HG03045 (cell line): Measurements from ENCODE around the gene NPY5R.
A peak's percentile ranks its signal among the peaks of the same experiment; 100 is the strongest.

Experiments used
- ATAC-seq: cut with Tn5 transposase; IDR thresholded peaks from one replicate; pipeline ENCODE4 v1.9.1; 2021; ENCODE audit warnings: mild to moderate bottlenecking, moderate library complexity; ENCODE audit not compliant: unreplicated experiment

Gene NPY5R

DNA sequence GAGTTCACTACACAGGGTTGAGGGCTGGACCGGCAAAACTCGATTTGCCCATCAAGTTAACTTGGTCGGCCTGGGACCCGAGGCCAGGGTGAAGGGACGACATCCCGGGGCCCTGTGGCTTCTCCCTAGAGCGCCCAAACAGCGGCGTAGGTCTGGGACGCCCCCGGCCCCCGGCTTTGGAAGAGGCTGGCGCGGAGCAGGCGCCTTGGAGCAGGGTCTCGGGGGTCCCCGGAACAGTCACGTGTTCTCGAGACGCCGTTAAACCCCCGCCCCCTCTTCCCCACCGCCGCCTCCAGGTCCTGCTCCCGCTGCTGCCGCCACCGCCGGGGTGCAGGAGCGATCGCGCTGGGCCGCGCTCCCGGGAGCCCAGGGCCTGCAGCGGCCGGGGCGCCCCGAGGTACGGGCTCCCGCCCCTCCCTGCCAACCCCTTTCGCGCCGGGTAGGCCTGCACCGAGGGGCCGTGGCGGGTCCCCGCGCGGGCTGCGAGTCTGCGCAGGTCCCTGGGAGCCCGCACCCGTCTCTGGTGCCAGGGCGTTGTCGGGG is at the start of gene NPY5R:
Gene NPY5R (plus strand): TSS at position 289 of the 543 bp plus-strand sequence. CDS start 6,382 bp downstream, outside the sequence.
- no peak for ATAC-seq

DNA sequence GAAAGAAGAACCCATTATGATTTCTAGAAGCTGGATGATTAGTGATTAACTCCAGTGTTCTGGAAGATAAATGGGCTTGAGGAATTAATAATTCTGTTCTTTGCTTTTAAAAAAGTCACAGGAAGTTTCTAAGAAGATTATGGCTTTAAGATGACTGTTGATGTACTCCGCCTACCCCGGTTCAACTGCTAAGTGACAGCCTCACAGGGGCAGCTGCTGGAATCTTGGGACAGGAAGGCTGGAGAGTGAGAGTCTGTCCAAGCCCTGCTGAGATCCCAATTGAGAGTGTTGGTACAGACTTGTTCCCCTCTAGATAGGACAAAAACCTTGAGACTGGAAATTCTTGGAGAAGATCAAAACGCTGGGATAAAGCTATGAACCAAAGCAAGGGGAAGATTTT is 48.6 kb upstream of the NPY5R start:
- ATAC-seq = no peak

DNA sequence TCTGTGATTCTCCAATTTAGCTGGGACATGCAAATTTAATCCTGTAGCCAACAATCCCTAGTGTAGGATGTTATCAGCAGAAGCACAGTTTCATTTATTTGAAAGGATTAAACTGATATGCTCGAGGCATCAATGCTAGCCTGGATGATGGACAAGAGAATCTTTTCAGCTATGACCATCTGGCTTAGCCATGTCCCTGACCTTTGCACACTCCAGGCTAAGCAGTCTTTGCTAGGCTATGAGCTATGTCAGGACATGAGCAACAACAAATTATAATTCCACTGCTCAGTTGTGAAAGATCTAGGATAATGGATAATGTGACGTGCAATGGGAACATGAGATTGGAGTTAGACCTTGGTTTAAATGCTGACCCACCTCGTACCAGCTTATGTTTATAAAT is 43.2 kb upstream of the NPY5R start:
- no peak for ATAC-seq

DNA sequence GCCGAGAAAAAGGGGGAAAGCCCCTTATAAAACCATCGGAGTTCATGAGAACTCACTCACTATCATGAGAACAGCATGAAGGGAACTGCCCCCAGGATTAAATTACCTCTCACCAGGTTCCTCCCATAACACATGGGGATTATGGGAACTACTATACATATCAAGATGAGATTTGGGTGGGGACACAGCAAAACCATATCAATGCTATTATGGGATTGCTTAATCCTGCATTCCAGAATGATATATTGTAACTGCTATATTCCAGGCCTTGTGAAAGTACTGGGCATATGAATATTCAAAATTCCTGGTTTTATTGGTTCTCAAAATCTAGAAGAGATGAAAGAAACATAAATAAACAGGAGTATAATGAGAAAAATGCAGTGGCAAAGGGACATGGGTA is 40.6 kb upstream of the NPY5R start:
- ATAC-seq = no peak

DNA sequence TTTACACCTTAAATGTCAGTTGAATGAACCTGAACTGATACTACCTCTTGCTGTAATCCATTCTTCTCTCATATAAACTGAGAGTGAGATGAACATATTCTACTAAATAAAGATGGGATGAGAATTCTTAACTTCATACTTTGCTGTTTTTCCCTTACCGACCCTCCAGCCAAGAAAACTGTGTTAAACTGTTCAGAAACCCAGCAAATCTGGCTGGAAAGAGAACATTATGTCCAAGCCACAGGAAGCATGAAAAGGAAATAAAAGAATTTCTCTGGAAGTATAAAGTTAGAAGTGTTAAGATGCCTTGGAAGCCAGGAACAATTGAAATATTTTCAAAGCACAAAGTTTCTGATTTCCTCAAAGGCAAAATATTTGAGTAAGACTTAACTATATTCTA is 34.2 kb upstream of the NPY5R start:
- no peak for ATAC-seq

DNA sequence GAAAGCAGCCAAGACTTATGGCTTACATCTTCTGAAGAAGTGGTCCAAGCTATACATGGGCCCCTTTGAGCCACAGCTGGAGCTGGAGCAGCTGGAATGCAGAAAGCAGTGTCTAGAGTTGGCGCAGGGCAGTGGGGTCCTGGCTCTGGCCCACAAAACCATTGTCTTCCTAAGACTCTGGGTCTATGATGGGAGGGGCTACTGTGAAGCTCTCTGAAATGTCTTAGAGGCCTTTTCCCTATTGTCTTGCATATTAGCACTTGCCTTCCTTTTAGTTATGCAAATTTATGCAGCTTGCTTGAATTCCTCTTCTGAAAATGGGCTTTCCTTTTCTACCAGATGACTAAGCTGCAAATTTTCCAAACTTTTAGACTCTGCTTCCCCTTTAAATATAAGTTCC is 26.6 kb upstream of the NPY5R start:
- no peak for ATAC-seq

DNA sequence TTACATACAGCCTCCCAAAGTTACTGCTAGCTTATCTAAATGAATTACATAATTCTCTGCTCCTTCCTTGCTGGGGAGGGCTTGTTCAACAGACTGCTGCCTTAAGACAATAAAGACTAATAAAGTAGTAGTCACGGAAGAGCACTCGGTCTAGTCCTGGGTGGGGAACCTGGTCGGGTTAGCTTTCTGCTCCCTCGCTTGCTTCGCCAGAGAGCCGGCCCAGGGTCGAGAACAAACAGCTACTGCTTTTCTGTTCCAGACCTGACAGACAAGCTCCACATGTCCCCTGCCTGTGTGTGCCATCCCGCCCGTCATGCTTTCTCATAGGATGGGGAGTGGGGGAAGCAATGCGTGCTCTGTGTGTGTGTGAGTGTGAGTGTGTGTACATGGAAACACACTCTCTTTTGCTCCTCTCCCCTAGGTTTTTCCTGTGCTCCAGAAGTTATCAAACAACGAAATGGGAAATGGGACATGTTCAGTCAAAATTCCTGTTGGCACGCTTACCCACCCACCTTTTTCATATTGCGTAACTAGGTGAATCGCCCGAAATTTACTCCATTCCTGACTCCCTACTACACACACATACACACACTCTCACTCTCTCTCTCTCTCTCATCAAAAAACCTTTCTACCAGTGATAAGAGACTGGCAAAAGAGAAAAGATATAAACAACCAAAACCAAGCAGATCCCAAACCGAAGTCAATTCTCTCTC is 12.6 kb upstream of the NPY5R start:
- ATAC-seq = no peak

DNA sequence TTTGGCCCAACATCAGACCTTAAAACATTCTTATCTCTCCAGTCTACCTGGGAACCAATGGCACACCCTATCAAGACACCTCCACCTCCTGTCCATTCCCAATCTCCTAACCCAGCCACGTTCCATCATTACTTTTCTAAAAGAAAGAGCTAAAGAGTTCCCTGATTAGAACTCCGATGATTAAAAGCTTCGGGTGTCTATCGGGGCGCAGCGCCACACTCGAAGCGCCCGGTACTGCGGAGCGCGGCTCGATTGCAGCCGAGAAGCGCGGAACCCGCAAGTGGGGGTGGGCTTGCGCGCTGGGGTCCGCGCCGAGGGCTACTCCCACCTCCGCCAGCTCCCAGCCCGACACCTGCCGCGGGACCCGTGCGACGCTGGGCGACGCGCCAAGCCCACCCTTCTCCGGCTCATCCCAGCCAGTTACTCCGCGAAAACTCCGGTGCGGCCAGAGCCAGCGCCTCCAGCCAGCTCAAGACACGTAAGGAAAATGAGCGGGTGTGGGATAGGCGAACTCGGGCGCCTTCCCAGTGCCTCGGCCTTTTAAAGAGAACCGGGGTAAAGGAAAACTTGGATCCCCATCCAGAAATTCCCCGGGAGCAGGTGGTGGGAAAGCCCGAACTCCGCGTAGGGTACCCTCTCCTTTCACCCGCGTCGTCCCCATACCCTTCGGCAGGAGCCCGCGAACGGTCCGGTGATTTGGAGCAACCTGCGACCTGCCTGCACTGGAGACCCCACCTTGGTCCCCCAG is 11.9 kb upstream of the NPY5R start:
- ATAC-seq = no peak

DNA sequence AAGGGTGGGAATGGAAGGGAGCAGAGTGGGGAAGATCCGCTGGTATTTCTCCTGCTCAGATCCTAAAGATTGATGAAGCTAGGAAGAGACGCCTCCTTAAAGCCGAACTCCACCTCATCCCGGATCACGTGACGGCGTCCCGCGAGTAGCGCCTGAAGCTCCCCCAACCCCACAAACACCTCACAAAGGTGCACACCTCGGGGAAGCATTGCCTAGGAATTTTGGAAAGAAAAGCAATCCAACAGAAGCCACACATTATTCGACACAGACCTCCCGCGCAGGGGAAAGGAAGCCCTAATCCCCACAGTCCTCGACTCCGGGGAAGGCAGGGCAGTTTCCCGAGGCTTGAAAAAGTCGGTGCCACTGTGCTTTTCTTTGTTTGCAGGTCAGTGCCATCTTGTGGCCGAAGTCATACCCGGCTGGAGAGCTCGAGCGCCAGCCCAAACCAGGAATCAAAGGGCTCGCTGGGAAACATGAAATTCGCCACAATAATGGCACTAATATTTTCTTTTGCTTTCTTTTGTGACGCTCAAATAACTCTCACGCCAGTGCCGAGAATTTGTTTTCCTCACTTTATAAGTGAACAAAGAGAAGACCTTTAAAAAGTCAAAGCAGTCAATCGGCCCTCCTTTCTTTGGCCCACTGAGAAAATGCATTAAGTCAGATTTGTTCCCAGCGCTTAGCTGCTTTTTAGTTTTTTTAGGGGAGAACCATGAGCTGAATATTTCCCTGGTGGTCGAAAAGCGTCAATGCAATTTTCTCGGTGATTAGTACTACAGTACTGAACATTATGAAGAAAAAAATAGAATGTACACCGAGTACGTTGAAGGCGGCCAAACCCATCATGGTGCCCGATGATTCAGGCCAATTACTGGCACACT is 10.9 kb upstream of the NPY5R start, which contains the start of gene NPY1R:
Gene NPY1R (minus strand): TSS at position 71 of the 881 bp plus-strand sequence. CDS start 6,042 bp downstream, outside the sequence.
- ATAC-seq = peak; percentile 83

DNA sequence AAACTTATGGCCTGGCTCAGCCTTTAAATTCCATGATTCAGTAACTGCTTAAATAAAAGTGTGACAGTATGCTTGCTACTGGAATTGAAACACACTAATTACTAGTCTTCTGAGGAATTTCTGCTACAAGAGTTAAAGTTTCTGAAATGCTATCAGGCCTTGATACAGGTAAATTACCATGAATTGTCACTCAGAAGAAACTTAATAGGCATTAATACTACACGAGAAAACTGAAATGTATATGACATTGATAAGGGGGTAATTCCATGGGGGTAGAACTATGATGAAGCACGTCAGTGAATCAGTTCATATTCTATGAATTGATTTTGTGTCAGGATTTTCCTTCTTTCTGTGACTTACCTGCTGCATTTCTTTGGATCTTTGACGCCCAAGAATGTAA is 8.3 kb upstream of the NPY5R start:
- no peak for ATAC-seq

DNA sequence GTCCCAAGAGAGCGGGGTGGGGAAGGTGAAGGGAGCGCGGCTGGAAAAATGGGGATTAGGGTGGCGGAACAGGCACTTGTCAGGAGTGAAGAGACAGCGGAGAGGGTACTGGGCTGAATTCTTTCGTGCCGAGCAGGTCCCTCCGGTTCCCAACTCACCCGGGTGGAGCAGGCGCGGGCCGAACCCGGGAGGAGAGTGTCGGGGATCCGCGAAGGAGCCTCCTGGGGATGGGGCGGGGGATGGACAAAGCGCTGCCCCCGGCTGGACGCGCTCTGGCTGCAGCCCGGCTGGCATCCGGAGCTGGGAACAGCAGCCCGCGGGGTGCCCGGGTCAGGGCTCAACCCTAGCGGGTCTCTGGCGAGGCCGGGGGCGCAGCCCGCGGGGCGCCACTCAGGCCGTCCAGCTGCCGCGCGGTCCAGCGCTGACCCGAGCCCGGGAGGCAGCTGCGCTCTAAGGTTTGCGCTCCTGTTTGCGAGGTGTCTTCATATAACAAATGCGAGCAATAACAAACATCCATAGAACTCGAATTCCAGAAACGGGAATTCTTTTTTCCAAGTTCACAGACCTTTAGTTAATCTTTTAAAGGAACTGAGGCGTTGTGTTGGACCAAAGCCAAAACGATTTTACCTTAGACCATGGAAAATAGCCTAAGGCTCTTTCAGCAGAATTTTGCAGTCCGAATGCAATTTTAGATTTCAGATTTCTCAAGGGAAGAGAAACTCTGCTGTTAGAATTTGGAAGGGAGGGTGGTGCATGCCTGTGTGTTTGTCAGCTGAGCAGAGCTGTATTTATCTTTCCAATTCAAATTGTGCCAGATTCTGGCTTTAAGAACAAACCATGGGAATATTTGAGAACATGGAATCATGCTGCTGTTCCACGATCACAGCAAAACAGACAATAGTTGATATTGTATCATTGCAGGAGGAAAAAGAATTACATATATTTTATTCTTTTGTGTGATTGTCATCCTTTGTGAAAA is 744 bp downstream of the NPY5R start:
- ATAC-seq = no peak

DNA sequence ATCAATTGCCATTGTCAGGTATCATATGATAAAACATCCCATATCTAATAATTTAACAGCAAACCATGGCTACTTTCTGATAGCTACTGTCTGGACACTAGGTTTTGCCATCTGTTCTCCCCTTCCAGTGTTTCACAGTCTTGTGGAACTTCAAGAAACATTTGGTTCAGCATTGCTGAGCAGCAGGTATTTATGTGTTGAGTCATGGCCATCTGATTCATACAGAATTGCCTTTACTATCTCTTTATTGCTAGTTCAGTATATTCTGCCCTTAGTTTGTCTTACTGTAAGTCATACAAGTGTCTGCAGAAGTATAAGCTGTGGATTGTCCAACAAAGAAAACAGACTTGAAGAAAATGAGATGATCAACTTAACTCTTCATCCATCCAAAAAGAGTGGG is 7.0 kb downstream of the NPY5R start:
- no peak for ATAC-seq

DNA sequence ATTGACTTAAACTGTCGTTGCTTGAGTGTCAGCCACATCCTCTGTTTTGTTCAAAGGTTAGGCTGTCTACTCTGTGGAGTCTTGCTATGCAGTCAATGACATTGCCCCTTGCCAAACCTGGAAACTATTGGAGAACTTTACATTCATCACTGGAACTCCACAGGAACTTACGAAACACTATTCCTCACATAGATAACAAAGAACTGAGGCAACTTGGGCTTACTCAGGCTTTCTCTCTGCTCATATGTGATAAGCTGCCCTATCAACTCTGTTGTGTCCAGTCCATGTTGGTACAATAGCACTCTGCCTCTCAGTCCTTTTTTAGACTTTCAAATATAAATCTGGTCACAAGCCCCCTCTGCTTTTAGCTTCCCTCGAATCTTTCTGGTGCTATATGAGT is 9.4 kb downstream of the NPY5R start:
- no peak for ATAC-seq

DNA sequence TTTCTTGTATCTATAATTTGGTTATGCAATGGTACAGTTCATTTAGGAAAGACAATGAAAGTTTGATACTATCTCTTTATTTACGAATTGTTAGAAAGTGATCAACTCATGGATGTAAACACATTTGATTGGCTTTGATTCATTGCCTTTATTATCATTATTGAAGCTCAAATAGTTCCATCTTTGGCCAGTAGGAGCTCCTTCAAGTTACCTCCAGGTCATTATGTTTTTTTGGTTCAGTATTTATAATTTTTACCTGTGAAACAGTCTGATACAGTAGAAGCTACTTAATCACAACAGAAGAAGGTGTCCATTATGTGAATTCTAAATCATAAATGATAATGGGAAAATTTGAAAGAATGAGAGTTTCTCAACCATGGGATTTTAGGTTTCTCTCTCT is 12.4 kb downstream of the NPY5R start:
- no peak for ATAC-seq

DNA sequence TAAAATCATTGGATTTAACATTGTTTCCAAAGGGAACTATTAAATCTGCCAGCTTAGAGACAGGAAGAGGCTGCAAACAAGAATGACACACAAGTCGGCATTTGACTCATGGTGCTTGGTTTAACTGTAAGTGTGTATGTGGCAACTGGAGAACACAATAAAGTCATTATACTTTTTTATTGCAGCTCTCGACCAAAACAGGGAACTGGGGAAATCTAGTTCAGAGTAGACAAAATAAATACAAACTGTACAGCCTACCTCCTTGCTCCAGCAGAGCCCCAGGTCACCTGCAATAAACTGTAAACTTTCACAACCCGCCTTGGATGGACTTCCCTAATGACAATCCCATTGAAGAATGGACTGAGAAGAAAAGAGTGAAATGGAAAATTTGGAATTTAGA is 24.0 kb downstream of the NPY5R start:
- ATAC-seq = no peak

DNA sequence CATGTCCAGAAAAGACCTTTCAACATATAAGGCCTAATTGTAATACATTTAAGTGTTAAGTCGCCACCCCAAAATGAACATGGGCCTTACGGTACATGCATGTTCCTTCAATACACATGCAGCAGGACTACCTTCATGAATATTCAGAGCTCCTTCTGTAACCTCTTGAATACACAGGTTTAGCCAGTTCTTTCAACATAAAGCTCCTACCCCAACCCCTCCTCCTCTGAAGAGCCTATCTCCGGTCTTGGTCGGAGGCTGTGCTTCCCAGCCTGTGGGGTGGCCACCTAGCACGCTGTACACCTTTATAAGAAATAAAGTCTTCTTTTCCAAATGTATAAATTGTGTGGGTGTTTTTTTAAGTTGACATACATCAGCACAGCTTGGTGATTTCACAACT is 28.3 kb downstream of the NPY5R start:
- no peak for ATAC-seq

DNA sequence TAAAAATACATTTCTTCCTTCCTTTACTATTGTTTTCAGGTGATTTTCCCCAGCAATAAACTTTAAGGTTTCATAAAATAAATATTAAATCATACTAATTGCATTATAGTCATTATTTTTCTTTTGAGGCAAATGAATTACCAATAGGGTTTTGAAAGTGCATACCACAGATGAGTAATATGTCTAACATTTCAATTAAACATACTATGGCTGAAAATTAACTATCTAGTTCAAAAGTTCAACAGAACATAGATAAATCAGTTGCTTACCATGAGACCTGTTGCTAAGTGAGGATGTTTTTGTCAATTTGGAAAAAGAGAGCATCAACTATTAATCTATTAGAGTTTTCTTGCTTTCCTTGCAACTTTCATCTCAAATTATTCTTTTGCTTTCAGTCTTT is 35.0 kb downstream of the NPY5R start:
- ATAC-seq = no peak

DNA sequence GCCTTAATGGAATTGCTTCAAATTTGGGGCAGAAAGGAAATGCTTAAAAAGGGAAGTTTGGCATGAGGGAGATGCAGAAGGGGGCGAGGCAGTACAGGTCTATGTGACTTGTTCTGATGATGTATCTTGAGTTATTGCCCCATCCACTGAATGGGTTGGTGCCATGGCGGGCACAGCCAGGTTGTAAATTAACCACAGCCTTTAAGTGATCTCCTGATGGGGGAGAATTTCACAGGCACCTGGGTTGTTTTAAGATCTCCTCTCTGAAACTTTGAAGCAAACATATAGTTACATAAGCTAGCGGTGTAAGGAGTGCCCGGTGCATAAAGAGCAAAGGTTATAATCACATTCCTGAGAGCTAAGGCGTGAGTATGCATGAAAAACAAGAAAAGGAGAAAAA is 37.0 kb downstream of the NPY5R start:
- no peak for ATAC-seq

DNA sequence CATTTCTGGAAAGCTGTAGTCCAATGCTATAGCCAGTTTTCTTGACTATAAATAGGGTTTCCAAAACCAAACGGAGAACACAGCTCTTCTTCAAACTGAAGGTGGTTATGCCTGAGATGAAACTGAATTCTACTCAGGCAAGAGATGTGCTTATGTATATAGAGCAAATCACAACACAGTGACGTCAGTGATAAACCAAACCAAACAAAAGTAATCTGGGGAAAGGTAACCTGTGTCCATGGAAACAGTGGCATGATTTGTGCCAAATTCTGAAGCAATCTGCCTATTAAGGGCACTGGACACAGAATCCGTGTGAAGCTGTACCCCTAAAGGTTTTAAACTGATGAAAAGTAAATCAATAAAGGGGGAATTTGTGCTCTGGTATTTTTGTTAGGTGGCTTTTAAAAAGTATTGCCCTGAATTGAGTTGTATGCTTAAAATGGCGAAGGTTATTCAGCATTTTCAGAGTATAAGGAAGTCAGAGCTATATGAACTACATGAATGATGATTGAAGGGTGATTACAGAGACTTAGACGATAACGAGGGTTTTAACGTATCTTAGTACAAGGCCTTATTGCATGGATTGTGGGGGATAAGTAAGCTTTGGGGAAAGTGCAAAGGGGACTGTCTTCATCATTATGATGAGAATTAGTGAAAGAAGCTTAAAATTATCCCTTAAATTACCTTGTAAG is 38.6 kb downstream of the NPY5R start:
- no peak for ATAC-seq
